ENCODE measurements around the gene LYZL2.

GRCh38 chr10:30573721-30574431 is 55.7 kb downstream of the LYZL2 start:
- TF ChIP-seq EZH2 (IDR thresholded peaks at IDR 0.05) = no peak
- no peak for TF ChIP-seq POLR2AphosphoS5 (IDR thresholded peaks at IDR 0.05; ENCODE audit: borderline replicate concordance, low read depth, low read length)
- no peak for TF ChIP-seq FOXP2 (optimal IDR thresholded peaks at IDR 0.05; ENCODE audit: control extremely low read depth, extremely low read length, insufficient read depth)
